SK-N-SH (cell line): ENCODE data around the gene CNOT11. TPM values are rescaled to one million over a fixed set of nuclear protein-coding genes. Genes with fewer than 3 reads are reported as not detected.

Experiments used
- CTCF ChIA-PET: fragments of 300-600, 350-600 bp; formaldehyde crosslinking; extraction: SDS; loops from one replicate; lab custom pipeline; 2021; lab: Yijun Ruan, JAX
- POLR2A ChIA-PET: fragments of 350-600 bp; sonication (Branson Sonifier 250); formaldehyde crosslinking; extraction: SDS; loops from one replicate; lab custom pipeline; 2020; ENCODE audit warnings: antibody characterized with exemption, inconsistent platforms; lab: Yijun Ruan, JAX
- DNase-seq: peaks from one replicate; pipeline ENCODE4 v3.0.0; 2012
- H2AFZ ChIP-seq: fragments of 200-600 bp; sonication (generic); 2 replicates; pipeline ENCODE4 v1.8.1; 2016; ENCODE audit warnings: antibody characterized with exemption, mild to moderate bottlenecking, low read depth
- H3F3A ChIP-seq: fragments of 200-600 bp; sonication (generic); replicated peaks from 2 replicates; pipeline ENCODE3; 2016; ENCODE audit warnings: antibody characterized with exemption, mild to moderate bottlenecking; ENCODE audit not compliant: insufficient read depth
- H3K27ac ChIP-seq, 2 experiments: fragments of 200-500 bp in 1 of 2; fragments of 200-600 bp in 1 of 2; sonication (Bioruptor generic) in 1 of 2; sonication (generic), shearing (Covaris generic) in 1 of 2; 2 replicates each; pipeline versions ENCODE4 v1.5.1 to v1.6.1; 2014 to 2016; ENCODE audit warnings: low read depth in 2 of 2, inconsistent platforms in 1 of 2, low read length in 1 of 2, mild to moderate bottlenecking in 1 of 2, mixed read lengths in 1 of 2
- H3K27me3 ChIP-seq: fragments of 200-600 bp; sonication (generic), shearing (Covaris generic); 2 replicates; pipeline ENCODE4 v1.6.1; 2016; ENCODE audit warnings: mixed run types; ENCODE audit not compliant: insufficient read depth
- H3K36me3 ChIP-seq, 2 experiments: fragments of 200-500 bp in 1 of 2; fragments of 200-600 bp in 1 of 2; sonication (Bioruptor generic) in 1 of 2; sonication (generic) in 1 of 2; replicated peaks in 1 of 2; 2 replicates each; pipeline versions ENCODE3 to v1.5.1; 2014 to 2016; ENCODE audit warnings: low read length in 1 of 2, mild to moderate bottlenecking in 1 of 2; ENCODE audit not compliant: insufficient read depth in 2 of 2, control insufficient read depth in 1 of 2
- H3K4me1 ChIP-seq, 2 experiments: fragments of 200-500 bp in 1 of 2; fragments of 200-600 bp in 1 of 2; sonication (Bioruptor generic) in 1 of 2; sonication (generic), shearing (Covaris generic) in 1 of 2; 2 replicates each; pipeline versions ENCODE4 v1.5.1 to v1.6.1; 2014 to 2016; ENCODE audit warnings: low read depth in 1 of 2, low read length in 1 of 2, mixed run types in 1 of 2; ENCODE audit not compliant: insufficient read depth in 2 of 2, control insufficient read depth in 1 of 2
- H3K4me2 ChIP-seq: fragments of 200-600 bp; sonication (generic), shearing (Covaris generic); 2 replicates; pipeline ENCODE4 v1.6.1; 2017; ENCODE audit warnings: mixed run types
- H3K4me3 ChIP-seq, 2 experiments: fragments of 200-500 bp in 1 of 2; fragments of 200-600 bp in 1 of 2; sonication (Bioruptor generic) in 1 of 2; sonication (generic), shearing (Covaris generic) in 1 of 2; 2 replicates each; pipeline versions ENCODE4 v1.5.1 to v1.8.1; 2014 to 2016; ENCODE audit warnings: low read depth in 2 of 2, inconsistent platforms in 1 of 2, low read length in 1 of 2, mild to moderate bottlenecking in 1 of 2, mixed read lengths in 1 of 2, moderate library complexity in 1 of 2
- H3K79me2 ChIP-seq: fragments of 200-600 bp; sonication (generic); 2 replicates; pipeline ENCODE4 v1.8.1; 2017; ENCODE audit warnings: mild to moderate bottlenecking; ENCODE audit not compliant: insufficient read depth
- H3K9ac ChIP-seq: fragments of 200-600 bp; sonication (generic); 2 replicates; pipeline ENCODE4 v1.6.1; 2017; ENCODE audit warnings: mixed run types
- H3K9me2 ChIP-seq: fragments of 200-600 bp; sonication (generic); 2 replicates; pipeline ENCODE4 v1.6.1; 2017; ENCODE audit warnings: mixed run types
- H3K9me3 ChIP-seq: fragments of 200-600 bp; sonication (generic); 2 replicates; pipeline ENCODE4 v1.6.1; 2017; ENCODE audit warnings: mixed run types, mild to moderate bottlenecking, moderate library complexity
- H4K20me1 ChIP-seq: fragments of 200-600 bp; sonication (generic); 2 replicates; pipeline ENCODE4 v1.6.1; 2017; ENCODE audit warnings: mild to moderate bottlenecking, mixed run types; ENCODE audit not compliant: insufficient read depth
- CTCF ChIP-seq: fragments of 200-600 bp; sonication (generic); IDR thresholded peaks from 2 replicates; pipeline ENCODE4 v1.6.1; 2017; ENCODE audit warnings: antibody characterized with exemption, mild to moderate bottlenecking, moderate library complexity
- ELF1 ChIP-seq: IDR thresholded peaks from 2 replicates; pipeline ENCODE4 v1.4.0; 2012
- EZH2phosphoT487 ChIP-seq: fragments of 200-600 bp; sonication (generic); IDR thresholded peaks from 2 replicates; pipeline ENCODE4 v1.6.1; 2017; ENCODE audit warnings: low read depth, mixed run types, mild to moderate bottlenecking, antibody characterized with exemption, moderate library complexity, borderline replicate concordance
- FOSL2 ChIP-seq: IDR thresholded peaks from 2 replicates; pipeline ENCODE4 v1.4.0; 2012; ENCODE audit warnings: low read depth, mild to moderate bottlenecking, moderate library complexity, borderline replicate concordance
- FOXJ3 ChIP-seq: sonication (generic); formaldehyde crosslinking; IDR thresholded peaks from 2 replicates; pipeline ENCODE4 v1.5.1; 2020; ENCODE audit warnings: mild to moderate bottlenecking, missing genetic modification reagents
- GATA2 ChIP-seq: sonication (generic); formaldehyde crosslinking; IDR thresholded peaks from 2 replicates; pipeline ENCODE4 v1.5.0; 2020; ENCODE audit warnings: mild to moderate bottlenecking, missing genetic modification reagents
- IRF3 ChIP-seq: fragments of 150-350 bp; IDR thresholded peaks from 2 replicates; pipeline ENCODE4 v1.6.1; 2016; ENCODE audit warnings: mild to moderate bottlenecking, low read depth, low read length
- NFIC ChIP-seq: IDR thresholded peaks from 2 replicates; pipeline ENCODE4 v1.4.0; 2012; ENCODE audit warnings: borderline replicate concordance
- NRF1 ChIP-seq: IDR thresholded peaks from 2 replicates; pipeline ENCODE4 v1.6.1; 2012; ENCODE audit warnings: low read depth, mild to moderate bottlenecking, low read length
- PBX3 ChIP-seq: IDR thresholded peaks from 2 replicates; pipeline ENCODE4; 2012
- POLR2AphosphoS5 ChIP-seq: IDR thresholded peaks from 2 replicates; pipeline ENCODE4 v1.6.1; 2012; ENCODE audit warnings: low read depth, low read length
- RAD21 ChIP-seq: IDR thresholded peaks from 2 replicates; pipeline ENCODE4 v1.6.1; 2012; ENCODE audit warnings: mild to moderate bottlenecking, low read length
- RCOR1 ChIP-seq: fragments of 150-350 bp; IDR thresholded peaks from 2 replicates; pipeline ENCODE4 v1.6.1; 2017; ENCODE audit warnings: antibody characterized with exemption, low read length
- SMC3 ChIP-seq: IDR thresholded peaks from 2 replicates; pipeline ENCODE4 v1.6.1; 2012; ENCODE audit warnings: low read depth, low read length, improper control_type of control experiment
- TAF1 ChIP-seq: IDR thresholded peaks from 2 replicates; pipeline ENCODE4 v1.6.1; 2012; ENCODE audit warnings: low read depth, mild to moderate bottlenecking, low read length, moderate library complexity, borderline replicate concordance
- TEAD4 ChIP-seq: IDR thresholded peaks from 2 replicates; pipeline ENCODE4 v1.4.0; 2012; ENCODE audit warnings: mild to moderate bottlenecking, borderline replicate concordance; ENCODE audit not compliant: insufficient read depth
- USF1 ChIP-seq: IDR thresholded peaks from 2 replicates; pipeline ENCODE4 v1.4.0; 2012; ENCODE audit warnings: low read depth, borderline replicate concordance
- YY1 ChIP-seq: IDR thresholded peaks from 2 replicates; pipeline ENCODE4 v1.4.0; 2012; ENCODE audit warnings: low read depth, mild to moderate bottlenecking
- ZBTB33 ChIP-seq: IDR thresholded peaks from 2 replicates; pipeline ENCODE4 v1.4.0; 2012; ENCODE audit warnings: low read depth, borderline replicate concordance
- WGBS: methylation state at CpG from one replicate; pipeline ENCODE4 v1.1.6; 2017; ENCODE audit warnings: low lambda C conversion rate; 5-methylcytosine and 5-hydroxymethylcytosine counted together
- polyA plus RNA-seq, 3 experiments: library from polyadenylated mRNA; depleted of rRNA; stranded (reverse); fragments of >200 nt; gene quantifications; 2 replicates each; pipeline ENCODE4 v1.2.3, GENCODE V29; 2012

CNOT11 gene
- polyA plus RNA-seq, 1 of the 3 experiments (the other 2 are of a cell fraction): 38.4 TPM

- no peak for DNase-seq
- peak overlapping the region; percentile 79 to 100 for H3K4me3 ChIP-seq
- POLR2A ChIA-PET: interaction anchor here (1.0 to 1.2 kb wide), 3 partner anchors 54 to 130 kb away, joined by 3 to 8 read pairs (median 3); partner anchors contain the start of genes RNF149 and TBC1D8
- H3K9me2 ChIP-seq: no peaks in the 10 kb centered on the region
- H3K36me3 ChIP-seq: peaks cover 0 to 13% of the 10 kb centered on the region in 2 experiments
- peaks cover 60% of the 10 kb centered on the region for H3K79me2 ChIP-seq
- peak overlapping the region; percentile 91; the same call in 1 of the 2 replicates for H2AFZ ChIP-seq
- WGBS: 30% methylated on average over 17 of the region's 17 CpGs
- H4K20me1 ChIP-seq: peaks cover 12% of the 10 kb centered on the region; the same call in 1 of the 2 replicates
- peak overlapping the region; percentile 91 for H3K4me2 ChIP-seq
- H3K27ac ChIP-seq: no peak overlapping the region; a peak in 2 of 4 replicates
- no peak for TF ChIP-seq ZBTB33
- no peak for TF ChIP-seq NRF1
- TF ChIP-seq TAF1: no peak
- no peak for TF ChIP-seq IRF3
- TF ChIP-seq TEAD4: no peak
- no peak for TF ChIP-seq PBX3
- TF ChIP-seq RCOR1: no peak
- no peak for TF ChIP-seq CTCF
- no peak for TF ChIP-seq GATA2 (CRISPR knock-in tag)
- no peak for TF ChIP-seq YY1
- no peak for TF ChIP-seq RAD21
- no peak for TF ChIP-seq USF1
- TF ChIP-seq POLR2AphosphoS5: no peak
- no peak for TF ChIP-seq EZH2phosphoT487
- no peak for TF ChIP-seq FOXJ3 (CRISPR knock-in tag)
- no peak for TF ChIP-seq NFIC
- TF ChIP-seq ELF1: no peak
- no peak for TF ChIP-seq SMC3
- no peak for TF ChIP-seq FOSL2
- H3K27me3 ChIP-seq: no peaks in the 10 kb centered on the region
- H3F3A ChIP-seq: peaks cover 5% of the 10 kb centered on the region
- H3K4me1 ChIP-seq: peaks cover 4 to 18% of the 10 kb centered on the region in 2 experiments; a peak in 1 of 4 replicates
- no peaks in the 10 kb centered on the region for H3K9me3 ChIP-seq
- peak overlapping the region; percentile 96 for H3K9ac ChIP-seq
- CTCF ChIA-PET: interaction anchor here (0.6 to 1.3 kb wide), 4 partner anchors 18 to 217 kb away, joined by 3 to 6 read pairs (median 3); no protein-coding TSS in a partner anchor
Measured at GRCh38 chr2:101253703-101254450, 1.2 kb downstream of the CNOT11 start.
